PFSK-1 (cell line): ENCODE measurements around the gene RASAL2.

Experiments used
- FOXP2 ChIP-seq: optimal IDR thresholded peaks from 2 replicates; pipeline ENCODE3; 2011; ENCODE audit warnings: borderline replicate concordance, control low read depth, inconsistent platforms; ENCODE audit not compliant: insufficient read depth; ENCODE audit errors: extremely low read length, extremely low read depth
- POLR2AphosphoS5 ChIP-seq: IDR thresholded peaks from 2 replicates; pipeline ENCODE4 v1.6.1; 2012; ENCODE audit warnings: low read depth, mild to moderate bottlenecking, control low read depth, low read length, moderate library complexity
- REST ChIP-seq, 2 experiments: IDR thresholded peaks; 2 replicates each; pipeline versions ENCODE4 v1.6.1 to v1.8.0; 2011 to 2012; ENCODE audit warnings: low read depth in 2 of 2, low read length in 2 of 2, control low read depth in 1 of 2, inconsistent platforms in 1 of 2, mild to moderate bottlenecking in 1 of 2, moderate library complexity in 1 of 2; ENCODE audit not compliant: insufficient read depth in 1 of 2
- SIN3A ChIP-seq: IDR thresholded peaks from 2 replicates; pipeline ENCODE4 v1.6.1; 2012; ENCODE audit warnings: mild to moderate bottlenecking, low read length, moderate library complexity, borderline replicate concordance; ENCODE audit not compliant: insufficient read depth
- TAF1 ChIP-seq: IDR thresholded peaks from 2 replicates; pipeline ENCODE4 v1.6.1; 2012; ENCODE audit warnings: low read length, control low read depth, borderline replicate concordance; ENCODE audit not compliant: insufficient read depth

- TF ChIP-seq REST (IDR thresholded peaks at IDR 0.05; ENCODE audit: insufficient read depth in 1 of 2, low read depth in 2 of 2, low read length in 2 of 2) (no peak), POLR2AphosphoS5 (no peak), SIN3A (no peak), TAF1 (no peak), FOXP2 (no peak)
Measured at GRCh38 chr1:178145605-178146004, 51.7 kb downstream of the RASAL2 start.
